AG10803 (cell line): ENCODE data around the gene TEDC2.
A peak's percentile ranks its signal among the peaks of the same experiment; 100 is the strongest.

Source experiments
- DNase-seq: peaks from one replicate; pipeline ENCODE4 v3.0.0; 2010; ENCODE audit warnings: low read depth
- H3K4me3 ChIP-seq: 2 replicates; pipeline ENCODE4 v1.5.1; 2011; ENCODE audit warnings: mild to moderate bottlenecking, low read length, control low read depth
- TF ChIP-seq, protein P1 (sequence below): conservative IDR thresholded peaks from 2 replicates; pipeline ENCODE4 v1.5.1; 2011; ENCODE audit warnings: mild to moderate bottlenecking, low read length, control low read depth, inconsistent platforms

TEDC2 gene

DNA sequence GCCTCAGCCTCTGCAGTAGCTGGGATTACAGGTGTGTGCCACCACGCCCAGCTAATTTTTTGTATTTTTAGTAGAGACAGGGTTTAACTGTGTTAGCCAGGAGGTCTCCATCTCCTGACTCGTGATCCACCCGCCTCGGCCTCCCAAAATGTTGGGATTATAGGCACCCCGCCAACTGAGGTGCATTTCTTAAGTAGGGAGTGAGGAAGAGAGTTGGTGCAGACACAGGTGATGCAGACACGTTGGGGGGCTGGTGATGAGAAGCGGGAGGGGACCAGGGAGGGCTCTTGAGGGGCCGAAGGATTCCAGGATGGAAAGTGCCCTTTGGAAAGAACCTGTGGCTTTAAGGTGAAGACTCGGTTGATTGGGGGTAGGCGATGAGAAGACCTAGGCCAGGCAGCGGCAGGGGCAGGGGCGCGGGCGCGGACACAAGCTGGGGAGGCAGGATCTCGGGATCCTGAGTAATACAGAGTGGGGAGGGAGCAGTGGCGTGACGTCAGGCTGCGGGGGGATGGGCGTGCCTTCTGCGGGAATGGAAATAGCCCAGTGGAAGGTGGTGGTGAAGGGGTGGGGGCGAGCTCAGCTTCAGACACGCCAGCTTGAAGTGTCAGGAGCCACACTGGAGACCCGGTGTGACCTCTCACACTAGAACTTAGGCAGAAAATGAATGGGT is 51.4 kb downstream of the TEDC2 start:
- H3K4me3 ChIP-seq = peak overlapping the region; percentile 17; the same call in 1 of the 2 replicates
- DNase-seq = peak; percentile 45
- TF ChIP-seq, protein P1, sequence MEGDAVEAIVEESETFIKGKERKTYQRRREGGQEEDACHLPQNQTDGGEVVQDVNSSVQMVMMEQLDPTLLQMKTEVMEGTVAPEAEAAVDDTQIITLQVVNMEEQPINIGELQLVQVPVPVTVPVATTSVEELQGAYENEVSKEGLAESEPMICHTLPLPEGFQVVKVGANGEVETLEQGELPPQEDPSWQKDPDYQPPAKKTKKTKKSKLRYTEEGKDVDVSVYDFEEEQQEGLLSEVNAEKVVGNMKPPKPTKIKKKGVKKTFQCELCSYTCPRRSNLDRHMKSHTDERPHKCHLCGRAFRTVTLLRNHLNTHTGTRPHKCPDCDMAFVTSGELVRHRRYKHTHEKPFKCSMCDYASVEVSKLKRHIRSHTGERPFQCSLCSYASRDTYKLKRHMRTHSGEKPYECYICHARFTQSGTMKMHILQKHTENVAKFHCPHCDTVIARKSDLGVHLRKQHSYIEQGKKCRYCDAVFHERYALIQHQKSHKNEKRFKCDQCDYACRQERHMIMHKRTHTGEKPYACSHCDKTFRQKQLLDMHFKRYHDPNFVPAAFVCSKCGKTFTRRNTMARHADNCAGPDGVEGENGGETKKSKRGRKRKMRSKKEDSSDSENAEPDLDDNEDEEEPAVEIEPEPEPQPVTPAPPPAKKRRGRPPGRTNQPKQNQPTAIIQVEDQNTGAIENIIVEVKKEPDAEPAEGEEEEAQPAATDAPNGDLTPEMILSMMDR = no peak

DNA sequence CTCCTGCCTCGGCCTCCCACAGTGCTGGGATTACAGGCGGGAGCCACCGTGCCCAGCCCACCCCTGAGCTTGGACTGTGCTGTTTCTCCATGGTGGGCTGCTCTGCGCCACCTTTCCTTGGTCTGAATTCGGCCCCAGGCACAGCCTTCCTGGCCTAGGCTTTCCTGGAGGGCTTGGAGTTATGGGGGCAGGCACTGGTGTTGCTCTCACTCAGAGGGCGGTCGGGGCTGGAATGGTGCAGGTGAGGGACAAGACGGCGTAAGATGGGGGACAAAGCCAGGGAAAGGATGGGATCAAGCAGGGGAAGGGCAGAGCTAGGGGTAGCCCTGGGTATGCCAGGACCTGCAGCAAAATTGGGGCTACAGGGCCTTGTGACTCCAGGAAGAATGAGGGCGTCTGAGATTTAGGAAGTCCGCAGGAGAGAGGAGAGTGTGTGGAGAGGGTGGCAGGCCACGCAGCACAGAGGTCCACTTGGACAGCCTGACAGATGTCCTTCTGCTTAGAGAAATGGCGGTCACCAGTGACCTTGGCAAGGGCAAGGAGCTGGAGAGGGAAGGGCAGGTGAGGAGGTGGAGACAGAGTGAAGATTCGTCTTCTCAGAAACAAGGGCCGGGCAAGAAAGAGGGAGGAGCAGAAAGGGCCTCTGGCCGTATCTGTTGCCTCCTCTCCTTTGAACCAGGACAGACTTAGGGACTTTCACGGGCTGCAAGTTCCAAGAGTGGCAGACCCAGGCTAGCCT is 52.3 kb downstream of the TEDC2 start:
- no peak overlapping the region for H3K4me3 ChIP-seq
- TF ChIP-seq, protein P1 = no peak
- no peak for DNase-seq

DNA sequence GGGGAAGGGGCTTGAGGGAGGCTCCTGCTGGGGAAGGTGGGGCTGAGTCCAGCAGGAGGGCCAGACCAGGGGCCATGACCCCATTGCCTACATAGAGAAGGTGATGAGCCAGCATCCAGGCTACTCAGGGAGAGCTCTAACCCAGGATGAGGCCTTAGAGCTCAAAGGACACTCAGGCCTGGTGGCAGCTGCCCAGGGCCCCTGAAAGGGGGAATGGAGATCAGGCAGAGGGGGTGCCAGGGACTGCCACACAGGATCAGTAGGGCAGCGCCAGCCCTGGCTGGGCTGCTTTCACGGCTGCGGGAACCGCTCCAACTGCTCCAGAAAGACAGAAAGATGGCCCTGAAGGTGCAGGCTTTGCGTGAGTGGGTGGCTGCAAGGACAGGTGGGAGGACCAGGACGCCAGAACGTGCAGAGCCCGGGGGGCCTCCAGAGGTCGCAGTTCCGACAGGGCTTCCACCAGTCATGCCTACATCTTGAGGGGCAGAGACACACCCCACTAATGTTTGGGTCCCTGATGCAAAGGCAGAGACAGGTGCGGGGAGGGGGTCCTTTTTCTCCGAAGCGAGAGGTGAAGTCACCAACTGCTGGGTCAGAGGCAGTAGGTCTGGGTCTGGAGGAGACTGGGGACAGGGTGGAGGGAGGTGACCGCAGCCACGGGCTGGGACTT is 53.0 kb downstream of the TEDC2 start:
- TF ChIP-seq, protein P1 = no peak; the same call in 1 of the 2 replicates

DNA sequence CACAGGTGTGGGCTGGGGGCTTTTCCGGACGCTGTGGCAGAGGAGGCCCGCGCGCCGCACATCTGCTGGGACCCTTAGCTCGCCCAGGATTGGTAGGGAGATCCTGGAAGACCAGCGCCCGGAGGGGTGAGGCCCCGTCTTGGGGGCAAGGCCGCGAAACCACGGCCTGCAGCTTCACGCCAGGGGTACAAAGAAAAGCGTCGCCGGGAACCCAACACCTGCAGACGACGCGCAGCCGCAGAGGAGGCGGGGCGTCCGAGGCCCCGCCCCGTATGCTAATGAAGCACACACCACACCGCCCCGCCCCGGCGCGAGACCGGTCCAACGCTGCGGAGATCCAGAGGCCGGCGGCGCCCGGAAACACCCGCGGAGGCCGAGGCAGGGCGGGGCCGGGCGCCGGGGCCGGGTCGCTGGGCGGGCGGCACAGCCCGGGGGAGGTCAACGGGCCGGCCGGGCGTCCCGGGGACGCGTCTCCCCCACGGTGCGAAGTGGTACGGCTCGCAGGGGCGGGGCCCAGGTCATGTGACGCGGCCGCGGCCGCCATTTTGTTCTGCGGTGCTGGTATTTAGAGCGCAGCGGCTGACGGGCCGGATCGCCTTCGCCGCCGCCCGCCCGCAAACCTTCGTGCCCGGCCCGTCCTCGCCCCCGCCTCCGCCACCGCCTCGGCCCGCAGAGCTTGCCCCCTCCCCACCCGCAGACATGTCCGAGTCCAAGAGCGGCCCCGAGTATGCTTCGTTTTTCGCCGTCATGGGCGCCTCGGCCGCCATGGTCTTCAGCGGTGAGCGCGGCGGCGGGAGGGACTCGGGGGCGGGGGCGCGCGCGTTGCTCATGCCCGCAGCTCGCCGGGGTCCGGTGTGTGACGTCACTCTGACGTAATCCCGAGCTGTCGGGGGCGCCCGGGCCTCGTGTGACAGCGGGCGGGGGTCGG is 53.8 kb downstream of the TEDC2 start, which contains the start of gene ATP6V0C:
ATP6V0C (plus strand) TSS at position 548 of the 928 bp plus-strand sequence; CDS start at position 700, 152 bp downstream.
- peak within 1 kb of the TSS; percentile 88 for H3K4me3 ChIP-seq
- TF ChIP-seq, protein P1 = no peak
- DNase-seq = peak; percentile 84

More for the DNA sequence above, 53.0 kb downstream of the TEDC2 start:
- DNase-seq = no peak
- peak overlapping the region; percentile 88 for H3K4me3 ChIP-seq
